ENCODE results near the gene TSPAN4.

Gene TSPAN4

DNA sequence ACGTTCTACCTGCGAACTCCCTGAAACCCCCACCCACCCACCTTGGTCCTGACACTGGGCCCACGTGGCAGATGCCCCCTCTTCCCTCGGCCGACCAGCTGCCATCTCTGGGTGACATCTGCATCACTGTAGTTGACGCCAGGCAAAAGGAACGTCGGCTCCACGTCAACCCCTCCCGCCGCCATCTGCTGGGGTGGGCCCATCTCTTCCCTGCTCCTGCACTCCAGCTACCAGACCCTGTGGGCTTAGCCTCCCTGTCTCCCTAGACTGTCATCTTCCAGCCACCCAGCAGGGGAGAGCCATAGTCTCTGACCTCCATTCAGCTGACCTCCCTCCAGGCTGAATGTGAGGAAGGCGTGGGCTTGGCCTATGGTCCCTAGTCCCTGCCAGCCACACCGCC, 46.6 kb downstream of the TSPAN4 start:
- DNase-seq (ENCODE audit: low read depth) = no peak
- TF ChIP-seq, protein P1, sequence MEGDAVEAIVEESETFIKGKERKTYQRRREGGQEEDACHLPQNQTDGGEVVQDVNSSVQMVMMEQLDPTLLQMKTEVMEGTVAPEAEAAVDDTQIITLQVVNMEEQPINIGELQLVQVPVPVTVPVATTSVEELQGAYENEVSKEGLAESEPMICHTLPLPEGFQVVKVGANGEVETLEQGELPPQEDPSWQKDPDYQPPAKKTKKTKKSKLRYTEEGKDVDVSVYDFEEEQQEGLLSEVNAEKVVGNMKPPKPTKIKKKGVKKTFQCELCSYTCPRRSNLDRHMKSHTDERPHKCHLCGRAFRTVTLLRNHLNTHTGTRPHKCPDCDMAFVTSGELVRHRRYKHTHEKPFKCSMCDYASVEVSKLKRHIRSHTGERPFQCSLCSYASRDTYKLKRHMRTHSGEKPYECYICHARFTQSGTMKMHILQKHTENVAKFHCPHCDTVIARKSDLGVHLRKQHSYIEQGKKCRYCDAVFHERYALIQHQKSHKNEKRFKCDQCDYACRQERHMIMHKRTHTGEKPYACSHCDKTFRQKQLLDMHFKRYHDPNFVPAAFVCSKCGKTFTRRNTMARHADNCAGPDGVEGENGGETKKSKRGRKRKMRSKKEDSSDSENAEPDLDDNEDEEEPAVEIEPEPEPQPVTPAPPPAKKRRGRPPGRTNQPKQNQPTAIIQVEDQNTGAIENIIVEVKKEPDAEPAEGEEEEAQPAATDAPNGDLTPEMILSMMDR (IDR thresholded peaks at IDR 0.05; ENCODE audit: low read depth, low read length, missing control alignments) = no peak

DNA sequence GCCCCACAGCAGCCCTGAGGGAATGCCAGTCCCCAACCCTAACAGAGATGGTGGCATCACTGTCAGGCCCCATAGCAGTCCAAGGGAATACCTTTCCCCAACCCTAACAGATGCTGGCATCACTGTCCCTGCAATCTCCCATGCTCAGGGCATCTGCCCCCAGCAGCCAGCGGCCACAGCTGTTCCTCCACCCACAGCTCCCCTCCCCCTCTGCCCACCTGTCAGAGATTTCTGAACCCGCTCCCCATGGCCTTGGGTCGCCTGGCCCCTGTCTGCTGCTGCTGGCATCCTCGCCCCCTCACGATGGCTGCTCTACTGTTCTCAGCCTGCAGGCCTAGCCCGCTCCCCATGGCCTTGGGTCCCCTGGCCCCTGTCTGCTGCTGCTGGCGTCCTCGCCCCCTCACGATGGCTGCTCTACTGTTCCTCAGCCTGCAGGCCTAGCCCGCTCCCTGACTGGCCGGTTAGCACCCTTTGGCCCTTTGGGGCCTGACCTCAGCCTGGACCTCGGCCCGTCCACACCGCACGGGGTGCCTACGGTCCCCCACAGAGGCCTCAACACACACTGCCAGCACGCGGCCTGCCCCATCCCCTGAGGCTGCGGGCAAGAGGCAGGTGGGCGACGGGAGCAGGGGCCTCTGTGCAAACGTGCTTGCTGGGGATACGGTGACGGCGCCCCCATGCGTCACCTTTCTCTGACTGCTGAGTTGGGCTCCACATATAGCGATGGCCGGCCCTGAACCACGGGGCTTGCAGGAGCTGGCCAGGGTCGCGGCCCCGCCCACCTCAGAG, 47.2 kb downstream of the TSPAN4 start:
- no peak overlapping the region for H3K4me3 ChIP-seq (ENCODE audit: low read depth, low read length)
- no peak for DNase-seq (ENCODE audit: low read depth)
- TF ChIP-seq, protein P1 (IDR thresholded peaks at IDR 0.05; ENCODE audit: low read depth, low read length, missing control alignments) = no peak

More for the DNA sequence above, 46.6 kb downstream of the TSPAN4 start:
- H3K4me3 ChIP-seq (ENCODE audit: low read depth, low read length) = no peak overlapping the region

DNA sequence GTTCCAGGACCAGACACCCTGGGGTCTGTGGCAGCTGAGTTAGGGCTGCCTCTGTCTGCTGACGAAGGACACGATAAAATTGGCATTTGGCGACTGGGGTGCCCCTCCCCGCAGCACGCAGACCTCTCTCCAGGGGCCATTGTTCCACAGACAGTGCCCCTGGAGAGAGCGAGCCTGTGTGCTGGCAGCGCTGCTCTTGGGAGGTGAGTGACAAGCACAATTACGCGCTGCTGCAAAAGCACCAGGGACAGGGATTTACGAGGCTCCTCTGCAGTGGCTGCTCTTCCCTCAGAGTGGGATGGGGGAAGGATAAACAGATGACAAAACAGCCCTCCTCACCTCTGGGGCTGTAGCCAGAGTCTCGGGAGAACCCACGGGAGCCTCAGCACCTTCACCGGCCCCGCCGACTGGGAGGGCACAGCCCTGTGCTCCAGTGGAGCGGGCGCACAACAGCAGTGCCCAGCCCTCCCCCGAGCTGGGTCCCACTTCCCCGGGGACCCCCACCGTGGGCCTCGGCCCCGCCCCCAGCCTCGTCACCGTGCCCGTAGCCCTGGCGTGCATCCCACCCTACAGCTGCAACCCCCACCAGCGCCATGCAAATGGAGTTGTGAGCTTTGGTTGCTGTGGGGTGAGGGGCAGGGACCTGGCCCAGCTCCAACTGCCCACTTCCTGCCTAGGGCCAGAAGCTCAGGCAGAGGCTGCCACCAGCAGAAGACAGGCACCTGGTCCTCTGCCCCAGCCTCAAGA, 48.3 kb downstream of the TSPAN4 start:
- TF ChIP-seq, protein P1 (IDR thresholded peaks at IDR 0.05; ENCODE audit: low read depth, low read length, missing control alignments) = no peak
- DNase-seq (ENCODE audit: low read depth) = no peak
- no peak overlapping the region for H3K4me3 ChIP-seq (ENCODE audit: low read depth, low read length)

DNA sequence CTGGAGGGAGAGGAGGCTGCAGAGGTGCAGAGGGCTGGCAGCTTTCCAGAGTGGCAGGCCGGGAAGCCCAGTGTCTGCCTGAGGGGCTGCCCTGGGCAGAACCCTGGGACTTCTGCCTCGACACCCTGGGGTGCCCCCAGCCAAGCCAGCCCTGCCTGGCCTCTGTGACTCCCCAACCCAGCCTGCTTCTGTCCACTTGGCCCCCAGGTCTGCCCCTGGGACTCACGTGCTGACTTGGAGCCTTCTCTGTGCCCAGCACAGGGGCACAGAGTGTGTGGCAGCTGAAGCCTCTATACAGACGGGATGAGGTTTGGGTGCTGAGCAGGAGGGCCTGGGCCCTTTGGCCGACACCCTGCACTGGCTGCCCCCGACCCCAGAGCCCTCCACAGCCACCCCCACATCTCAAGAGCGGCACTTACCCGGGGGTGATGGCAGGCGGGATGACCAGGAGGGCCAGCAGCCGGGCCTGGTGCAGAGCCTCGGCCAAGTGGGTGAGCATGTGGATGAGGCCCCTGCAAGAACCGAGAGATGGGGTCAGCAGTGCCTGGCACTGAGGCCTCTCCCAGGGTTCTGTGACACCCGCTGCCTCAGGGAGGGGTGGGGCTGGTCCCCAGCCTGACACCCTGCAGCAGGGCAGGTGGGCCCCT, 50.5 kb downstream of the TSPAN4 start:
- no peak for DNase-seq (ENCODE audit: low read depth)
- H3K4me3 ChIP-seq (ENCODE audit: low read depth, low read length) = no peak overlapping the region
- TF ChIP-seq, protein P1 (IDR thresholded peaks at IDR 0.05; ENCODE audit: low read depth, low read length, missing control alignments) = no peak

DNA sequence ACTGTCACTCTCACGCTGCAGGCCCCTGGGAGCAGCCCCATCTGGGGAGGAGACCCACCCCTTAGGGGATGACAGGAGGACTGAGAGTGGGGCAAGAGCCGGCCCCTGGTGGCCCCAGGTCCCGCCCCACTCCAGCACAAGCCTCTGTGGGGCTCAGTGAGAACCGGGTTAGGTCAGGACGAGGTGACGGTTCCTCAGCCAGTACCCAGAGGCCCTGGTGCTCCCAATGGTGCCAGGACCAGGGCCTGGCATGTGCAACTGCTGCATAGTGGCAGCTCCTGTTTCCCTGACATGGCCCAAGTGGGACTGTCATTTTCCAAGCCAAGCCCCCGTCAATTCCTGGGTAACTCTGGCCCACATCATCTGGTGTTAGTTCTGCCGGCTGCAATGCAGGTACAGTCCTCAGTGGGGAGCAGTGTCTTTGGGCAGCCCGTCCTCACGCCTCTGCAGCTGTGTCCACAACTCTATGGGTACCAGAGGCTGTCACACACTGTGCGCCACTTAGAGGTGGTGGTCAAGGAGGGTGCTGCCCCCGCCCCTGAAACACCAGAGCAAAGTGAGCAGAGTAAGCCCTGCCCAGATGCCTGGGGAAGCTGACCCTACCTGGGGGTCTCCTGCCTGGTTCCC, 52.0 kb downstream of the TSPAN4 start:
- DNase-seq (ENCODE audit: low read depth) = no peak
- TF ChIP-seq, protein P1 (IDR thresholded peaks at IDR 0.05; ENCODE audit: low read depth, low read length, missing control alignments) = peak; percentile 21
- H3K4me3 ChIP-seq (ENCODE audit: low read depth, low read length) = no peak overlapping the region

DNA sequence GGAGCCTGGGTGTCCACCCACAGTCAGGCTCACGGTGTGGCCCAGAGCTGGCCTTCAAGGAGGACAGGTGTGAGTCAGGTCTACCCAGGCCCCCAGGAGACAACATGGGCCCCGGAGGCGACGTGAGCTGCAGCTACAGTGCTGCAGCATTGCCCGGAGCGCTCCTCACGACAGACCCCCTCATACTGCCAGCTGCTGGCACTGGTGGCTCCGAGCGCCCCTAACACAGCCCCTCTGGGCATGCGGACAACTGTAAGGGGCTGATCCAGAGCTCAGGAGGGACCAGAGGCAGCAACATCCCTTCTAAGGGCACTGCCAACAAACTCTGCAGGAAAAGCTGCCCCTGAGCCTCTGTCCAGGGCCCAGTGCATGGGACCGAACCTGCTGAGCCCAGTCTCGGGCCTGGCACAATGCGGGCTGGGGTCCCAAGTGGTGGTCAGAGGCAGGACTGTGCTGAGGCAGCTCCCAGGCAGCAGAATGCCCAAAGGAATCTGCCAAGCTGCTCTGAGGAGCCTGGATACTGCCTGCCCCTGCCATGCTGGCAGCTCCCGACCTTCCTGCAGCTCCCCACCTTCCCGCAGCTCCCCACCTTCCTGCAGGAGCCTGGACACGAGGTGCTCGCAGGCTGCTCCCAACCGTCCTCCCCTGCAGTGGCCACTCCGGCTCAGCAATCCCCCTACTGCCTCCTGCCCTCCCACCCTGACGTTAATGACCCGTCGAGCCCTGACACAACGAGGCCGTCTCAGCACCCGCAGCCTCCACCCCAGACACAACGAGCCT, 52.9 kb downstream of the TSPAN4 start:
- TF ChIP-seq, protein P1 (IDR thresholded peaks at IDR 0.05; ENCODE audit: low read depth, low read length, missing control alignments) = no peak
- H3K4me3 ChIP-seq (ENCODE audit: low read depth, low read length) = no peak overlapping the region
- no peak for DNase-seq (ENCODE audit: low read depth)
